ENCODE data around the gene TAF3. TPM values are rescaled to one million over a fixed set of nuclear protein-coding genes. Genes with fewer than 3 reads are reported as not detected.

Gene TAF3
- total and polyA plus RNA-seq, 7 donors = 3.0 to 12.2 (median 5.2) TPM

DNA sequence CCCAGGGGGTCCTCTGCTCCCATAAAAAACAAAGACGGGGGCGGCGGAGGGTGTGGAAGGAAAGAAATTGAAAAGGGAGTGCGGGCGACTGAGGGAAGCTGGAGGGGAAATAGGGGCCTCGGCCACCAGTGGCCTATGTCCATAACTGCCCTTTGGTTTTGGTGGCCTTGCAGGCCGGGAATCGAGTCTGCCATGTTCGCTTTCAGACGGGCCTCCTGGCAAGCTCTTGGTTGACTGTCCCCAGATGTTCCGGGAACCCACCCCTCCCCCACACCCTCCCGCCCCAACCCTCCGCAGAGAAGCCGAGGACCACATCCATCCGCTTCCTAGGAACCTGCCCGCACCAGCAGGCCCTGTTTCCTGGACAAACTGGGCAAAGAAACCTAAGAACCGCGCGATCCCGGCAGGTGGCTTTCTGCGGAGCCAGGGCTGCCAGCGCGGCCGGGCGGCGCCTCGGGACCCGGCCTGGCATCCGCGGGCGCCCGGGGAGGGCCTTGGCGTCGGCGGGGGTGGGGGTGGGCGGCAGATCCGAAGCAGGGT, 216.2 kb downstream of the TAF3 start:
- Histone ChIP-seq H3K27me3 (peaks cover 60 to 81% (median 63%) of the 10 kb centered on the region in 3 donors), H3K36me3 (no peaks in the 10 kb centered on the region), H3K9me3 (no peaks in the 10 kb centered on the region), H3K4me3 (peak overlapping the region in 2 of 4 donors; percentile 15 to 20), H3K4me1 (peaks cover 0 to 42% (median 30%) of the 10 kb centered on the region in 4 donors), H3K27ac (no peak overlapping the region)
- TF ChIP-seq POLR2AphosphoS5 (IDR thresholded peaks at IDR 0.05) (no peak), POLR2A (IDR thresholded peaks at IDR 0.05) (no peak), EP300 (IDR thresholded peaks at IDR 0.05) (no peak)
- TF ChIP-seq, protein P1, sequence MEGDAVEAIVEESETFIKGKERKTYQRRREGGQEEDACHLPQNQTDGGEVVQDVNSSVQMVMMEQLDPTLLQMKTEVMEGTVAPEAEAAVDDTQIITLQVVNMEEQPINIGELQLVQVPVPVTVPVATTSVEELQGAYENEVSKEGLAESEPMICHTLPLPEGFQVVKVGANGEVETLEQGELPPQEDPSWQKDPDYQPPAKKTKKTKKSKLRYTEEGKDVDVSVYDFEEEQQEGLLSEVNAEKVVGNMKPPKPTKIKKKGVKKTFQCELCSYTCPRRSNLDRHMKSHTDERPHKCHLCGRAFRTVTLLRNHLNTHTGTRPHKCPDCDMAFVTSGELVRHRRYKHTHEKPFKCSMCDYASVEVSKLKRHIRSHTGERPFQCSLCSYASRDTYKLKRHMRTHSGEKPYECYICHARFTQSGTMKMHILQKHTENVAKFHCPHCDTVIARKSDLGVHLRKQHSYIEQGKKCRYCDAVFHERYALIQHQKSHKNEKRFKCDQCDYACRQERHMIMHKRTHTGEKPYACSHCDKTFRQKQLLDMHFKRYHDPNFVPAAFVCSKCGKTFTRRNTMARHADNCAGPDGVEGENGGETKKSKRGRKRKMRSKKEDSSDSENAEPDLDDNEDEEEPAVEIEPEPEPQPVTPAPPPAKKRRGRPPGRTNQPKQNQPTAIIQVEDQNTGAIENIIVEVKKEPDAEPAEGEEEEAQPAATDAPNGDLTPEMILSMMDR (IDR thresholded peaks at IDR 0.05) = no peak
- intact Hi-C loops (cut with DNase I) = no loop called here
- 2 to 5% methylated on average over 37 of the region's 37 CpGs for WGBS, 2 donors
- DNase-seq = peak; percentile 45

DNA sequence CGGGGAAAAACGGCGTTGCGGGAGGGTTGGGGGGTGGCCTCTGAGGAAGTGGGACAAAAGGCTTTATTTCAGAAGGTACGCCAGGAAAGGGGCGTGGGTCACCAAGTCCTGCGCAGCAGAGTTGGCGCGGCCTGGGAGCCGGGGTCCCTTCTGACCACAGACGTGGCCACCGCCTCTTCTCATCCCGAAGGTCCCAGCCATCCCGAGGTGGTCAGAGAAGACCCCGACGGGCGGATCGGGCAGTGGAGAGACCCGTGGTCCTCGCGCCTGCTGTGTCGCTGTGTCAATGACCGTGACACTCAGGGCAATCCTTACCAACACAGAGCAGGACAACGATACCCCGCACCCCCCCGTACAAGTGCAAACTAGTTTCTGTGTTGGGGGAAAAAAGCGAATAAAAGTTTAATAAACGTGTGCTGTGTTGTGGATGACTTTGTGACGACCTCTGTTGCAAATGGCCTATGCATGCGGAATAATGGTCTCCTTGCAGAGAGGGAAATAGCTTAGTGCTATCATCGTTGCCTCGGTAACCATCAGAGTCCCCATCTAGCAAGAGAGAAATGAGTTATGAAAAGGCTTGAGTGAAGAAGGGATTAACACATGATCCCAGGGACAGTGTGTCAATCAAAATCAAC, 216.8 kb downstream of the TAF3 start:
- Histone ChIP-seq H3K27me3 (peaks cover 63 to 87% (median 69%) of the 10 kb centered on the region in 3 donors), H3K27ac (no peak overlapping the region), H3K4me1 (peaks cover 0 to 42% (median 30%) of the 10 kb centered on the region in 4 donors), H3K9me3 (no peaks in the 10 kb centered on the region), H3K4me3 (peak overlapping the region in 2 of 4 donors; percentile 15 to 20), H3K36me3 (no peaks in the 10 kb centered on the region)
- no peak for DNase-seq
- intact Hi-C loops (cut with DNase I) = no loop called here
- TF ChIP-seq POLR2AphosphoS5 (IDR thresholded peaks at IDR 0.05) = no peak
- TF ChIP-seq POLR2A (IDR thresholded peaks at IDR 0.05) = no peak
- TF ChIP-seq, protein P1 (IDR thresholded peaks at IDR 0.05) = no peak
- TF ChIP-seq EP300 (IDR thresholded peaks at IDR 0.05) = no peak
- 5 to 11% methylated on average over 32 of the region's 32 CpGs for WGBS, 2 donors

DNA sequence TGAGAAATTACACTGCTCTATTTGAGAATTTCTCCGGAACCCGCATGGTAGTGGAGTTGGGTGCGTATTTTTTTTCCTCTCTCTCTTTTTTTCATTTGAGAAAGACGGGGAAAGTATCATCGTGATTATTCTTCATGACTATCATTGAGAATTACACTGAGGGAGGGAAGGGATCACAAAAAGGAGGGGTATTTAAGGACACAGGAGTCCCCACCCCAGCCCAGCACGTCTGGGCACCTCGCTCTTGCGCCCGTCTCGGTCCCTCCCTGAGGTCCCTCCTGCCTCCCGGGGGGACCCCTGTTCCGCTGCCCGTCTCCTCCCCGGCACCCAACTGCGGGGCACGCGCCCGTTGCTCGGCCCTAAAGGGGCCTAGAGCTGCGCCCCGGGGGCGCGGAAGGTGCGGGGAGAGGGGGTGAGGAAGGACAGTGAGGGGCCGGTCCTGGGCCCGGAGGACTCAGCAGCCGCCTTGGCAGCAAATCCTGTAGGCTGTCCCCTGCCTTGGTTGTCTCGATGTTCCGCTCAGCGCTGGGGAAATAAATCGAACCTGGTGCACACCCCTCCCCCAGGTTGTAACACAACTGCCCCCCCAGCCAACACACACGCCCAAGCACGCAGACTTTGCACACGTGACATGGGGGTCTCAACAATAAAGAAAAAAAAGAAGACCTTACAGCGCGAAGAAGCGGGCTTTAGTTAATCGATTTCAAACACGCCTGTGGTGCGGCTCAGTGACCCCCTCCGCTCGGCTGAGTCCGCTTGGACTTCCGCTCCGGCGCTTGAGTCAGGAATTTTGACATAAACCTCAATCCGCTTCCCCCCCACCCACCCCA, 217.6 kb downstream of the TAF3 start:
- no peak for DNase-seq
- no peak overlapping the region for H3K4me3 ChIP-seq

DNA sequence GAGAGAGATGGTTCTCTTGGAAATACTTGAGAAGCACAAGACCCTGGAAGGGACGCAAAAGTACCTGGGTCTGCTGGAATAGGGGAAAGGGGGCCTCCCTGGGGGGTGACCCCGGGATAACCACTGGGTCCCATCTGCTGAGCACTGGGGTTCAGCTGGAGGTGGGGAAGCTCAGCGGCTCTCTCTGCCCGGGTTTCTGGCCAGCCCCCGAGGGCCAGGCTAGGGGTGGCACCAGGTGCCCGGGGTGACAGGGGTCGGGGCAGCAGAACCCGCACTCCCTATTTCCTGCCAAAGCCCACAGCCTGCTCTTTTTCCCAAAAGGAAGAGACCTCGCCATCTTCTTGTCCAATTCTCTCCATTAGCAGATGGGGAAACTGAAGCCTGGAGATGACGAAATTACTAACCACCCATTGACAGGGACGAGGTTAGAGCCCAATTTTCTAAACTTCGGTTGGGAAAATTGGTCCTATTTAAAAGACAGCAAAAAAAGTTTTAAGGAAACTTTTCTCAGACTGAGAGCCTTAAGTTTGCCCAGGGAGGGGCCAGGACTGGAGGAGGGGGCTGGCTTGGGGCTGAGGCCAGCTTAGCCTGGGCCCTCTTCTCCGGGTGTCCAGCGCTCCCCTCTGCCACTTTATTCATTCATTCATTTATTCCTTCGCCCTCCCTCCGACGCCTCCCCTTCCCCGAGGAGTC, 218.3 kb downstream of the TAF3 start:
- Histone ChIP-seq H3K4me3 (no peak overlapping the region), H3K4me1 (peaks cover 0 to 42% (median 30%) of the 10 kb centered on the region in 4 donors), H3K9me3 (no peaks in the 10 kb centered on the region), H3K27me3 (peaks cover 64 to 96% (median 84%) of the 10 kb centered on the region in 3 donors), H3K36me3 (no peaks in the 10 kb centered on the region), H3K27ac (no peak overlapping the region)
- no peak for DNase-seq
- intact Hi-C loops (cut with DNase I) = no loop called here
- TF ChIP-seq, protein P1 (IDR thresholded peaks at IDR 0.05) = no peak
- TF ChIP-seq POLR2AphosphoS5 (IDR thresholded peaks at IDR 0.05) = no peak
- TF ChIP-seq POLR2A (IDR thresholded peaks at IDR 0.05) = no peak
- TF ChIP-seq EP300 (IDR thresholded peaks at IDR 0.05) = no peak
- WGBS, 2 donors = 11 to 19% methylated on average over 18 of the region's 18 CpGs

More for the DNA sequence above, 217.6 kb downstream of the TAF3 start:
- H3K36me3 ChIP-seq = no peaks in the 10 kb centered on the region
- TF ChIP-seq POLR2AphosphoS5 (IDR thresholded peaks at IDR 0.05) (no peak), POLR2A (IDR thresholded peaks at IDR 0.05) (no peak), EP300 (IDR thresholded peaks at IDR 0.05) (no peak)
- TF ChIP-seq, protein P1 (IDR thresholded peaks at IDR 0.05) = no peak
- 7 to 16% methylated on average over 47 of the region's 47 CpGs for WGBS, 2 donors
- H3K27ac ChIP-seq = no peak overlapping the region
- peaks cover 63 to 94% (median 76%) of the 10 kb centered on the region in 3 donors for H3K27me3 ChIP-seq
- intact Hi-C loops (cut with DNase I) = no loop called here
- peaks cover 0 to 42% (median 30%) of the 10 kb centered on the region in 4 donors for H3K4me1 ChIP-seq
- H3K9me3 ChIP-seq = no peaks in the 10 kb centered on the region
